Measurements from ENCODE around the gene PARS2. TPM values are rescaled to one million over a fixed set of nuclear protein-coding genes. Genes with fewer than 3 reads are reported as not detected.

Gene PARS2
- total RNA-seq, 3 donors from 2014 or later = 6.4 to 8.7 (median 7.2) TPM

GRCh38 chr1:54754486-54755285, 9.6 kb downstream of the PARS2 start:
- Histone ChIP-seq H3K4me3 (no peak overlapping the region), H3K9me3 (no peaks in the 10 kb centered on the region), H3K36me3 (ENCODE audit: low read depth) (no peaks in the 10 kb centered on the region), H3K4me1 (ENCODE audit: low read depth) (no peaks in the 10 kb centered on the region)
- no peak for TF ChIP-seq CTCF (IDR thresholded peaks at IDR 0.05)
- ATAC-seq (no peak), DNase-seq (no peak)
- intact Hi-C loops (cut with DNase I, micrococcal nuclease) = no loop called here

GRCh38 chr1:54754045-54754444, 10.3 kb downstream of the PARS2 start:
- intact Hi-C loops (cut with DNase I, micrococcal nuclease) = no loop called here
- no peak for ATAC-seq
- no peaks in the 10 kb centered on the region for H3K9me3 ChIP-seq

GRCh38 chr1:54751426-54751825, 12.9 kb downstream of the PARS2 start:
- no peak for ATAC-seq
- no peak for TF ChIP-seq CTCF (IDR thresholded peaks at IDR 0.05)
- intact Hi-C loops (cut with DNase I, micrococcal nuclease) = no loop called here
- no peak for DNase-seq
- Histone ChIP-seq H3K9me3 (no peaks in the 10 kb centered on the region), H3K4me1 (ENCODE audit: low read depth) (no peaks in the 10 kb centered on the region), H3K4me3 (no peak overlapping the region), H3K36me3 (ENCODE audit: low read depth) (no peaks in the 10 kb centered on the region)

More at GRCh38 chr1:54754045-54754444, 10.3 kb downstream of the PARS2 start:
- Histone ChIP-seq H3K36me3 (ENCODE audit: low read depth) (no peaks in the 10 kb centered on the region), H3K4me1 (ENCODE audit: low read depth) (no peaks in the 10 kb centered on the region), H3K4me3 (no peak overlapping the region)
- no peak for TF ChIP-seq CTCF (IDR thresholded peaks at IDR 0.05)
- no peak for DNase-seq

GRCh38 chr1:54750596-54750995, 13.7 kb downstream of the PARS2 start:
- no peaks in the 10 kb centered on the region for H3K36me3 ChIP-seq (ENCODE audit: low read depth)
- DNase-seq (no peak), ATAC-seq (no peak)
- H3K4me3 ChIP-seq = no peak overlapping the region
- no peak for TF ChIP-seq CTCF (IDR thresholded peaks at IDR 0.05)
- H3K4me1 ChIP-seq (ENCODE audit: low read depth) = no peaks in the 10 kb centered on the region
- no peaks in the 10 kb centered on the region for H3K9me3 ChIP-seq
- intact Hi-C loops (cut with DNase I, micrococcal nuclease) = no loop called here

- no peak for TF ChIP-seq CTCF (IDR thresholded peaks at IDR 0.05)
- H3K9me3 ChIP-seq = no peaks in the 10 kb centered on the region
- intact Hi-C loops (cut with DNase I, micrococcal nuclease) = no loop called here
- H3K36me3 ChIP-seq (ENCODE audit: low read depth) = no peaks in the 10 kb centered on the region
- H3K4me3 ChIP-seq = no peak overlapping the region
- no peak for DNase-seq
- no peaks in the 10 kb centered on the region for H3K4me1 ChIP-seq (ENCODE audit: low read depth)
- ATAC-seq = no peak
Observed at GRCh38 chr1:54748094-54748835, 16.1 kb downstream of the PARS2 start.
